ENCODE data around the gene STARD6. TPM values are rescaled to one million over a fixed set of nuclear protein-coding genes. Genes with fewer than 3 reads are reported as not detected.
A peak's percentile ranks its signal among the peaks of the same experiment; 100 is the strongest.

Gene STARD6
- total and polyA plus RNA-seq, 2 experiments from 2014 or later = not detected

DNA sequence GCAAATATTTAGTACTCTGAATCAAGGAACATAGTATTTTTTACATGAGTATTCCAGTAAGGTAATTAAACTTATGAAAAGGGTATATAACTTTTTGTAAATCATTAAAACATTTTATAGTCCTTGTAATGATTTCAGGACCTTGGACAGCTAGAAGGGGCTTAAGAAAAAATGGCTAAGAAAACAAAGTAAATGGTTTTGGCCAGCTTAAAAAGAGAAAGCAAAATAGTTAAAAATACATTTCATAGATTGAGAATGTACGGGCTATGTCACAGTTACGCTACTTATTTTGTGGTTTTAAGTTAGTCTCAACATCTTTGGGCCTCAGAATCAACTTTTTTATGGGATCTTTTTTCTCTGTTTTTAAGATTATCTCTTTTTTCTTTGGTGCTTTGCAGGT is 61.6 kb downstream of the STARD6 start:
- WGBS, 2 experiments (ENCODE audit: low coverage in 1 of 2, low lambda C conversion rate in 2 of 2, missing lambda C conversion rate in 2 of 2) = 96 to 97% methylated on average over 2 of the region's 2 CpGs
- Histone ChIP-seq H3K4me1 (ENCODE audit: insufficient read depth) (no peaks in the 10 kb centered on the region), H3K4me3 (no peak overlapping the region), H3K79me2 (ENCODE audit: insufficient read depth) (no peaks in the 10 kb centered on the region), H3K36me3 (ENCODE audit: low read depth) (peaks cover 12% of the 10 kb centered on the region), H3K27ac (no peak overlapping the region), H4K20me1 (ENCODE audit: insufficient read depth) (no peaks in the 10 kb centered on the region), H3K27me3 (replicated peaks; ENCODE audit: insufficient read depth) (no peaks in the 10 kb centered on the region), H3K9ac (no peak overlapping the region), H3K4me2 (ENCODE audit: unreplicated experiment) (no peak overlapping the region), H3F3A (ENCODE audit: insufficient read depth) (no peaks in the 10 kb centered on the region), H2AFZ (no peak overlapping the region), H3K9me3 (ENCODE audit: low read depth) (no peaks in the 10 kb centered on the region), H3K9me2 (ENCODE audit: insufficient read depth) (no peaks in the 10 kb centered on the region)
- DNase-seq = peak; percentile 22
- in situ Hi-C loops (cut with MboI) = no loop called here
- TF ChIP-seq EZH2 (IDR thresholded peaks at IDR 0.05; ENCODE audit: insufficient read depth, poor library complexity, severe bottlenecking) (no peak), EZH2phosphoT487 (IDR thresholded peaks at IDR 0.05; ENCODE audit: insufficient read depth, low read depth) (no peak)

DNA sequence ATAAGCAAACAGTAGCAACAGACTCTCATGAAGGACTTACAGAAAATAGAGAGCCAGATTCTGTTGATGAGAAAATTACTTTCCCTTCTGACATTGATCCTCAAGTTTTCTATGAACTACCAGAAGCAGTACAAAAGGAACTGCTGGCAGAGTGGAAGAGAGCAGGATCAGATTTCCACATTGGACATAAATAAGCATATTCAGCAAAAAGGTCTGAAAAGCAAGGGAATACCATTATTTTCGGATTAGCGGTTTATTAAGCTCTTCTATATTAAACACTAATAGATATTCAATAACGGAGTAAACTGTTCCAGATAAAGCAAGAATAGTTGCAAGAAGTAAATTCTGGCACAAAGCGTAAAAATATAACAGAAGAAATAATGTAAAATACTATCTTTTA is 63.4 kb downstream of the STARD6 start:
- H3K27me3 ChIP-seq (replicated peaks; ENCODE audit: insufficient read depth) = no peaks in the 10 kb centered on the region
- no peaks in the 10 kb centered on the region for H3K79me2 ChIP-seq (ENCODE audit: insufficient read depth)
- H3K4me3 ChIP-seq = no peak overlapping the region
- no peaks in the 10 kb centered on the region for H3K4me1 ChIP-seq (ENCODE audit: insufficient read depth)
- H3K9me3 ChIP-seq (ENCODE audit: low read depth) = no peaks in the 10 kb centered on the region
- in situ Hi-C loops (cut with MboI) = no loop called here
- H3K4me2 ChIP-seq (ENCODE audit: unreplicated experiment) = no peak overlapping the region
- H3K9me2 ChIP-seq (ENCODE audit: insufficient read depth) = no peaks in the 10 kb centered on the region
- 96 to 99% methylated on average over 4 of the region's 4 CpGs for WGBS, 2 experiments (ENCODE audit: low coverage in 1 of 2, low lambda C conversion rate in 2 of 2, missing lambda C conversion rate in 2 of 2)
- H4K20me1 ChIP-seq (ENCODE audit: insufficient read depth) = no peaks in the 10 kb centered on the region
- H3K36me3 ChIP-seq (ENCODE audit: low read depth) = peaks cover 21% of the 10 kb centered on the region
- no peak for DNase-seq
- H2AFZ ChIP-seq = no peak overlapping the region
- no peak overlapping the region for H3K9ac ChIP-seq
- TF ChIP-seq EZH2phosphoT487 (IDR thresholded peaks at IDR 0.05; ENCODE audit: insufficient read depth, low read depth) = no peak
- TF ChIP-seq EZH2 (IDR thresholded peaks at IDR 0.05; ENCODE audit: insufficient read depth, poor library complexity, severe bottlenecking) = no peak
- no peaks in the 10 kb centered on the region for H3F3A ChIP-seq (ENCODE audit: insufficient read depth)
- no peak overlapping the region for H3K27ac ChIP-seq

GRCh38 chr18:54284981-54285785 is 72.5 kb downstream of the STARD6 start:
- Histone ChIP-seq H3K9me2 (ENCODE audit: insufficient read depth) (no peaks in the 10 kb centered on the region), H3F3A (ENCODE audit: insufficient read depth) (peaks cover 8% of the 10 kb centered on the region; the same call in 1 of the 2 replicates), H3K27ac (0 out of 2 replicates have a peak overlapping the region, but pooled peaks have one; percentile 5), H3K9ac (no peak overlapping the region), H3K4me1 (ENCODE audit: insufficient read depth) (peaks cover 9% of the 10 kb centered on the region), H3K9me3 (ENCODE audit: low read depth) (no peaks in the 10 kb centered on the region), H2AFZ (peak overlapping the region; percentile 11; the same call in 1 of the 2 replicates), H3K4me2 (ENCODE audit: unreplicated experiment) (no peak overlapping the region), H3K27me3 (replicated peaks; ENCODE audit: insufficient read depth) (no peaks in the 10 kb centered on the region), H4K20me1 (ENCODE audit: insufficient read depth) (no peaks in the 10 kb centered on the region), H3K79me2 (ENCODE audit: insufficient read depth) (no peaks in the 10 kb centered on the region), H3K36me3 (ENCODE audit: low read depth) (peaks cover 61% of the 10 kb centered on the region), H3K4me3 (no peak overlapping the region)
- peak; percentile 81 for DNase-seq
- TF ChIP-seq EZH2 (IDR thresholded peaks at IDR 0.05; ENCODE audit: insufficient read depth, poor library complexity, severe bottlenecking) (no peak), EZH2phosphoT487 (IDR thresholded peaks at IDR 0.05; ENCODE audit: insufficient read depth, low read depth) (no peak)
- WGBS, 2 experiments (ENCODE audit: low coverage in 1 of 2, low lambda C conversion rate in 2 of 2, missing lambda C conversion rate in 2 of 2) = 73 to 76% methylated on average over 8 of the region's 8 CpGs
- in situ Hi-C loops (cut with MboI) = no loop called here

DNA sequence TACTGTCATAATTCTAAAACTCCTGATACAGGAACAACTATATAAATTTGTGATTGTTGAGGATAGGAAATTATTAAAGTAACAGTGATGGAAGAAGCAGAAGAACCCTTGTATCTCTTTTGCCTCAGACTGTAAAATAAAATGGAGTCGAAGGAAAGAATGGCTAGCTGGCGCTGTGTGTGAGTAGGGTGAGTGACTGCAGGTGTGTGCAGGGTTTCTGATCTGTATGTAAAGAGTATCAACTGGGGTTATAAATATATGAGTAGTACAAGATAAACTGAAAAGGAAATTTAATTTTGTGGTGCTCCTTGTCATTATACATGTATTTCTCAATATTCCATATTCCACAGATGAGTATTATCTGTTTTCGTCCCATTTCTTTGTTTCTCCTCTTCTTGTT is 73.1 kb downstream of the STARD6 start:
- WGBS, 2 experiments (ENCODE audit: low coverage in 1 of 2, low lambda C conversion rate in 2 of 2, missing lambda C conversion rate in 2 of 2) = 99 to 100% methylated on average over 3 of the region's 3 CpGs
- no peak overlapping the region for H3K4me2 ChIP-seq (ENCODE audit: unreplicated experiment)

More for the DNA sequence above, 73.1 kb downstream of the STARD6 start:
- Histone ChIP-seq H4K20me1 (ENCODE audit: insufficient read depth) (no peaks in the 10 kb centered on the region), H3K36me3 (ENCODE audit: low read depth) (peaks cover 58% of the 10 kb centered on the region), H3K9ac (no peak overlapping the region), H3K4me3 (no peak overlapping the region), H3K79me2 (ENCODE audit: insufficient read depth) (no peaks in the 10 kb centered on the region), H3K4me1 (ENCODE audit: insufficient read depth) (peaks cover 9% of the 10 kb centered on the region), H2AFZ (no peak overlapping the region), H3K9me2 (ENCODE audit: insufficient read depth) (no peaks in the 10 kb centered on the region), H3K27me3 (replicated peaks; ENCODE audit: insufficient read depth) (no peaks in the 10 kb centered on the region), H3F3A (ENCODE audit: insufficient read depth) (peaks cover 8% of the 10 kb centered on the region; the same call in 1 of the 2 replicates), H3K27ac (0 out of 2 replicates have a peak overlapping the region, but pooled peaks have one; percentile 5), H3K9me3 (ENCODE audit: low read depth) (no peaks in the 10 kb centered on the region)
- no peak for TF ChIP-seq EZH2 (IDR thresholded peaks at IDR 0.05; ENCODE audit: insufficient read depth, poor library complexity, severe bottlenecking)
- no peak for TF ChIP-seq EZH2phosphoT487 (IDR thresholded peaks at IDR 0.05; ENCODE audit: insufficient read depth, low read depth)
- in situ Hi-C loops (cut with MboI) = no loop called here
- no peak for DNase-seq
